ENCODE results near the gene SERPIND1. TPM values are rescaled to one million over a fixed set of nuclear protein-coding genes. Genes with fewer than 3 reads are reported as not detected.

Gene SERPIND1
- total RNA-seq, 4 donors from 2014 or later, result not detected

DNA sequence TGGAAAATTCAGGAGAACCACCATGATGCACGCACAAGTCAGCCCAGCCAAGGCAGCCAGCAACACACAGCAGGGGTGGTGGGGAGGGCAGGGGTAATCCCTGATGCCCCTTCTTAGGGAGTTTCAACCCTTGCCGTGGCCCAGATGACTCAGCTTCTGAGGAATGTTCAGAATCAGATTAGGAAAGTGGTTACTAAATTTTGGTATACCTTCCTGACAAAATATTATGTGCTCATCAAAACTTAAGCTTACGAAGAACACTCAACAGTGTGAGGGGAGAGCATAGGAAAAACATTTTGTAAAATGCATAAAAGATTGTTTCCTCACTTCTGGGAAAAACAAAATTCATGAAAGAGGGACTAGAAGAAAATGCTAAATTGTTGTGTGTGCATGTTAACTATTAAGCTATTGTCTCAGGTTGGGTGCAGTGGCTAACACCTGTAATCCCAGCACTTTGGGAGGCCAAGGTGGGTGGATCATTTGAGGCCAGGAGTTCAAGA, 32.1 kb downstream of the SERPIND1 start:
- peaks cover 0 to 100% (median 2%) of the 10 kb centered on the region in 3 donors for H3K36me3 ChIP-seq

DNA sequence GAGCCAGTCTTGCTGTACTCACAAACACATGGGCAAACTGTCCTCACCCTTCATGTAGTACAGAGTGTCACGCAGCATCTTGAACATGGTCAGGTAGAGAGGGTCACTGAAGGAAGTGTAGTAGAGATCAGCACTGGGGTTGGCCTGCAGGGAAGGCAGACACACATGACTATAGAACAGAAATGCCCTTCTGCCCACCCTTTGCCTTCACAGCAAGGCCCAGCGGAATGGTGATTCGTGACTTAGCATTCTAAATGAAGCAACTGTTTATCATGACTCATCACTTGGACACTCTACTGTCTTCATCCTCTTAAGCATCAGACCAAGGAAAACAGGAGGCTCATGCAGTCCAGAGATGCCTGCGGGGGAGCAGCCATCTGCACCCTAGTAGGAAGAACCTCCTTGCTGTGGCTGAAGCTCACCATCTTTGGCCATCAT, 33.4 kb downstream of the SERPIND1 start:
- TF ChIP-seq, protein P1, sequence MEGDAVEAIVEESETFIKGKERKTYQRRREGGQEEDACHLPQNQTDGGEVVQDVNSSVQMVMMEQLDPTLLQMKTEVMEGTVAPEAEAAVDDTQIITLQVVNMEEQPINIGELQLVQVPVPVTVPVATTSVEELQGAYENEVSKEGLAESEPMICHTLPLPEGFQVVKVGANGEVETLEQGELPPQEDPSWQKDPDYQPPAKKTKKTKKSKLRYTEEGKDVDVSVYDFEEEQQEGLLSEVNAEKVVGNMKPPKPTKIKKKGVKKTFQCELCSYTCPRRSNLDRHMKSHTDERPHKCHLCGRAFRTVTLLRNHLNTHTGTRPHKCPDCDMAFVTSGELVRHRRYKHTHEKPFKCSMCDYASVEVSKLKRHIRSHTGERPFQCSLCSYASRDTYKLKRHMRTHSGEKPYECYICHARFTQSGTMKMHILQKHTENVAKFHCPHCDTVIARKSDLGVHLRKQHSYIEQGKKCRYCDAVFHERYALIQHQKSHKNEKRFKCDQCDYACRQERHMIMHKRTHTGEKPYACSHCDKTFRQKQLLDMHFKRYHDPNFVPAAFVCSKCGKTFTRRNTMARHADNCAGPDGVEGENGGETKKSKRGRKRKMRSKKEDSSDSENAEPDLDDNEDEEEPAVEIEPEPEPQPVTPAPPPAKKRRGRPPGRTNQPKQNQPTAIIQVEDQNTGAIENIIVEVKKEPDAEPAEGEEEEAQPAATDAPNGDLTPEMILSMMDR (IDR thresholded peaks at IDR 0.05), result no peak
- TF ChIP-seq POLR2A (IDR thresholded peaks at IDR 0.05), result no peak
- no peak for DNase-seq
- no peaks in the 10 kb centered on the region for H3K9me3 ChIP-seq
- H3K4me1 ChIP-seq, result no peaks in the 10 kb centered on the region
- no peak overlapping the region for H3K4me3 ChIP-seq
- H3K36me3 ChIP-seq, result peaks cover 0 to 98% (median 0%) of the 10 kb centered on the region in 3 donors
- H3K27ac ChIP-seq, result no peak overlapping the region
- no peaks in the 10 kb centered on the region for H3K27me3 ChIP-seq

More for the DNA sequence above, 32.1 kb downstream of the SERPIND1 start:
- H3K27me3 ChIP-seq, result no peaks in the 10 kb centered on the region
- H3K9me3 ChIP-seq, result no peaks in the 10 kb centered on the region
- peak in 1 of 3 donors; percentile 10 for DNase-seq
- H3K4me3 ChIP-seq, result no peak overlapping the region
- TF ChIP-seq POLR2A (IDR thresholded peaks at IDR 0.05), result no peak
- TF ChIP-seq, protein P1 (IDR thresholded peaks at IDR 0.05), result no peak
- H3K27ac ChIP-seq, result no peak overlapping the region
- no peaks in the 10 kb centered on the region for H3K4me1 ChIP-seq

DNA sequence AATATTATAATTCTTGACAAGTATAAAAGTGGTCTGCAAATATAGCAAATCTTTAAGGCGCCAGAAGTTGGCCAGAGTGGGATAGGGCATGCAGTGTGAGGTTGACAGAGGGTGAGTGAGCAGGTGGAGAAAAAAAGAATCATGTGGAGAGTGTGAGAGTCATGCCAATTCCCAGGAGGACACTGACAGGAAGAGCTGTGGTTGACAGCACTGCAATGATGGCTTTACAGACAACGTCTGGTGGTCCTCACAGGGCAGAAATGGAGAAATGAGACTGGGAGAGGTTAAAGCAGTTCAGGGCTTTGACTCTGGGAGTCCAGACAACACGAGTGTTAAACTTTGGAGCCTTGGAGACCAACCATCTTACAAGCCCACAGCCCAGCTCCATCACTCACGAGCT, 34.9 kb downstream of the SERPIND1 start:
- Histone ChIP-seq H3K27ac (no peak overlapping the region), H3K9me3 (no peaks in the 10 kb centered on the region), H3K4me3 (no peak overlapping the region), H3K36me3 (peaks cover 0 to 98% (median 0%) of the 10 kb centered on the region in 3 donors), H3K4me1 (no peaks in the 10 kb centered on the region), H3K27me3 (no peaks in the 10 kb centered on the region)
- peak in 1 of 3 donors; percentile 15 for DNase-seq
- TF ChIP-seq, protein P1 (IDR thresholded peaks at IDR 0.05), result no peak
- TF ChIP-seq POLR2A (IDR thresholded peaks at IDR 0.05), result no peak

DNA sequence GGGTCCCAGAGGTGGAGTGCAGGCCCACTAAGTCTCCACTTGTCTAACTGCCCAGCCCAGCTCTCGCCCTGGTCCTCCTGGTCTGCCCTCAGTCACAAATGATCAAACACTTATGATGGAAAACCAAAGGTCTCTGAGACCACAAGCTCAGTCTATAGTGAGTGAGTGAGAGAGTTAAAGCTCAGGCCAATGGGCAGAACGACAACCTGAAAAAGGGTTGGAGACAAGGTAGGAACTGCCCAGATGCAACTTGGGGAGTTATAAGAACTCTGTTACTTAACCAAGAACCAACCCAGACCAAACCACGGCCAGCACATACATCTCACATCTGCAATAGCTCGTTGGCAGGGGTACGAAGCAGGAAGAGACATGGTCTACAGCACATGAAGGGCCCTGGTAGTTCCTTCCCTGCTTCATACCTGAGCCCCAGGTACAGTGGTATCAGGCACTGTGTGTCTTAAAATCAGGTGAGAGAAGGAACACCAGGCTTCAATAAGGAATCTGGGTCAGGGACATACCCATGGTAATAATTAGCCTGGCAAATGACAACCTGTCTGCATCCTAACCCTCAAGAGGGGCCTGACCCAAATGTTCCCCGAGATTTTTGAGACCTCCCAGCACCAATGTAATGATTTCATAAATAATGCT, 35.7 kb downstream of the SERPIND1 start:
- H3K9me3 ChIP-seq, result no peaks in the 10 kb centered on the region
- no peak overlapping the region for H3K27ac ChIP-seq
- H3K4me3 ChIP-seq, result no peak overlapping the region
- no peaks in the 10 kb centered on the region for H3K27me3 ChIP-seq
- no peaks in the 10 kb centered on the region for H3K4me1 ChIP-seq
- peaks cover 0 to 98% (median 0%) of the 10 kb centered on the region in 3 donors for H3K36me3 ChIP-seq
- peak in 1 of 3 donors; percentile 36 for DNase-seq
- no peak for TF ChIP-seq POLR2A (IDR thresholded peaks at IDR 0.05)
- TF ChIP-seq, protein P1 (IDR thresholded peaks at IDR 0.05), result no peak

- Histone ChIP-seq H3K27me3 (no peaks in the 10 kb centered on the region), H3K4me1 (no peaks in the 10 kb centered on the region), H3K36me3 (peaks cover 0 to 92% (median 0%) of the 10 kb centered on the region in 3 donors), H3K9me3 (no peaks in the 10 kb centered on the region), H3K4me3 (no peak overlapping the region), H3K27ac (no peak overlapping the region)
- peak in 1 of 3 donors; percentile 11 for DNase-seq
- no peak for TF ChIP-seq POLR2A (IDR thresholded peaks at IDR 0.05)
- TF ChIP-seq, protein P1 (IDR thresholded peaks at IDR 0.05), result no peak
Observed at GRCh38 chr22:20810645-20811044, 36.7 kb downstream of the SERPIND1 start.

Data from Peyer's patch (tissue), 4 donors.